Activated T-helper 9 cell treated with anti-CD3 and anti-CD28 coated beads, Interleukin-2, amount 50 U/mL, for 16 hours (primary cell): Measurements from ENCODE around the gene SLC2A1.

Source experiments
- DNase-seq: peaks from one replicate; pipeline ENCODE4 v3.0.0-alpha.2; 2020; ENCODE audit warnings: low read depth

SLC2A1 gene

GRCh38 chr1:42979896-42980800 is 21.5 kb upstream of the SLC2A1 start:
- no peak for DNase-seq

GRCh38 chr1:42979036-42979430 is 20.4 kb upstream of the SLC2A1 start:
- no peak for DNase-seq

GRCh38 chr1:42978317-42979035 is 19.8 kb upstream of the SLC2A1 start:
- DNase-seq: no peak

- DNase-seq: no peak
These were observed 19.0 kb upstream of the SLC2A1 start for GRCh38 chr1:42977653-42978052.

- DNase-seq: no peak
These were observed 17.0 kb upstream of the SLC2A1 start for GRCh38 chr1:42975561-42976225.

- DNase-seq: no peak
These were observed 16.2 kb upstream of the SLC2A1 start for GRCh38 chr1:42974767-42975437.

GRCh38 chr1:42973799-42974198 is 15.1 kb upstream of the SLC2A1 start:
- DNase-seq: no peak

GRCh38 chr1:42973286-42973685 is 14.6 kb upstream of the SLC2A1 start:
- DNase-seq: no peak

GRCh38 chr1:42971841-42972291 is 13.2 kb upstream of the SLC2A1 start:
- no peak for DNase-seq

GRCh38 chr1:42970143-42970542 is 11.5 kb upstream of the SLC2A1 start:
- DNase-seq: no peak

- DNase-seq: no peak
These were observed 10.0 kb upstream of the SLC2A1 start for GRCh38 chr1:42968654-42969053.

GRCh38 chr1:42966688-42967612 is 8.3 kb upstream of the SLC2A1 start:
- no peak for DNase-seq

- no peak for DNase-seq
These were observed 6.7 kb upstream of the SLC2A1 start for GRCh38 chr1:42965378-42965777.

GRCh38 chr1:42964044-42964812 is 5.6 kb upstream of the SLC2A1 start:
- no peak for DNase-seq

- DNase-seq: no peak
These were observed 4.8 kb upstream of the SLC2A1 start for GRCh38 chr1:42963378-42964043.

- no peak for DNase-seq
These were observed 4.1 kb upstream of the SLC2A1 start for GRCh38 chr1:42962641-42963377.

GRCh38 chr1:42961312-42962091 is 2.8 kb upstream of the SLC2A1 start:
- DNase-seq: no peak
